GM23338 (cell line): ENCODE data around the gene MLF2. TPM values are rescaled to one million over a fixed set of nuclear protein-coding genes. Genes with fewer than 3 reads are reported as not detected.

Source experiments
- ATAC-seq: fragments of 200-7000 bp; cut with Tn5 transposase; 3 replicates; pipeline ENCODE4 v1.9.1; 2020
- DNase-seq: peaks from one replicate; pipeline ENCODE4 v3.0.0-alpha.2; 2015; ENCODE audit warnings: low spot score
- H2AFZ ChIP-seq: fragments of 200-600 bp; sonication (generic); 2 replicates; pipeline ENCODE4 v1.8.0; 2016; ENCODE audit warnings: antibody characterized with exemption, mild to moderate bottlenecking, moderate library complexity
- H3F3A ChIP-seq: fragments of 200-600 bp; sonication (generic); replicated peaks from 2 replicates; pipeline ENCODE4 v1.8.0; 2017; ENCODE audit warnings: antibody characterized with exemption, mixed run types, low read depth
- H3K27ac ChIP-seq: fragments of 200-600 bp; sonication (generic); 2 replicates; pipeline ENCODE4 v1.6.1; 2016; ENCODE audit warnings: low read depth
- H3K27me3 ChIP-seq: fragments of 200-600 bp; sonication (generic); 2 replicates; pipeline ENCODE4 v1.8.0; 2016; ENCODE audit warnings: mild to moderate bottlenecking, mixed run types, moderate library complexity; ENCODE audit not compliant: insufficient read depth
- H3K36me3 ChIP-seq: fragments of 200-600 bp; sonication (generic); 2 replicates; pipeline ENCODE4 v1.8.0; 2016; ENCODE audit warnings: mild to moderate bottlenecking; ENCODE audit not compliant: insufficient read depth
- H3K4me1 ChIP-seq: fragments of 200-600 bp; sonication (generic); 2 replicates; pipeline ENCODE4 v1.8.0; 2016; ENCODE audit warnings: mild to moderate bottlenecking, moderate library complexity; ENCODE audit not compliant: insufficient read depth
- H3K4me2 ChIP-seq: fragments of 200-600 bp; sonication (generic); 2 replicates; pipeline ENCODE4 v1.7.1; 2017; ENCODE audit warnings: mixed run types
- H3K4me3 ChIP-seq: fragments of 200-600 bp; sonication (generic); 2 replicates; pipeline ENCODE4 v1.6.1; 2016; ENCODE audit warnings: mixed run types
- H3K79me2 ChIP-seq: fragments of 200-600 bp; sonication (generic); replicated peaks from 2 replicates; pipeline ENCODE4 v1.8.0; 2017; ENCODE audit warnings: mild to moderate bottlenecking; ENCODE audit not compliant: insufficient read depth
- H3K9me2 ChIP-seq: fragments of 200-600 bp; sonication (generic); 2 replicates; pipeline ENCODE4 v1.8.0; 2017; ENCODE audit not compliant: insufficient read depth
- H4K20me1 ChIP-seq: fragments of 200-600 bp; sonication (generic); replicated peaks from 2 replicates; pipeline ENCODE4 v1.8.0; 2017; ENCODE audit warnings: mild to moderate bottlenecking; ENCODE audit not compliant: insufficient read depth
- H3K27ac Mint-ChIP-seq: 2 replicates; pipeline ENCODE4 v1.8.0; 2020; ENCODE audit warnings: inconsistent platforms, mild to moderate bottlenecking, moderate library complexity, mixed read lengths
- H3K27me3 Mint-ChIP-seq: 3 replicates; pipeline ENCODE4 v1.8.0; 2022; ENCODE audit warnings: low read depth, mild to moderate bottlenecking, moderate library complexity, mixed read lengths, inconsistent platforms; ENCODE audit not compliant: insufficient read depth, poor library complexity
- H3K36me3 Mint-ChIP-seq: 3 replicates; pipeline ENCODE4 v1.8.0; 2021; ENCODE audit warnings: low read depth, mild to moderate bottlenecking, inconsistent platforms, moderate library complexity, mixed read lengths
- H3K4me1 Mint-ChIP-seq: 3 replicates; pipeline ENCODE4 v1.8.0; 2020; ENCODE audit warnings: mild to moderate bottlenecking, inconsistent platforms, mixed read lengths
- H3K4me3 Mint-ChIP-seq: 3 replicates; pipeline ENCODE4 v1.8.0; 2021; ENCODE audit warnings: moderate library complexity, mild to moderate bottlenecking, inconsistent platforms, mixed read lengths
- H3K9me3 Mint-ChIP-seq: 3 replicates; pipeline ENCODE4 v1.8.0; 2020; ENCODE audit warnings: moderate library complexity, mild to moderate bottlenecking, inconsistent platforms, mixed read lengths
- CTCF ChIP-seq, 2 experiments: fragments of 200-600 bp in 1 of 2; sonication (generic) in 1 of 2; conservative IDR thresholded peaks; 2 replicates each; pipeline versions ENCODE4 v1.5.1 to v1.6.1; 2016 to 2017; ENCODE audit warnings: antibody characterized with exemption in 2 of 2, low read depth in 2 of 2, mild to moderate bottlenecking in 2 of 2, moderate library complexity in 1 of 2
- EZH2 ChIP-seq: fragments of 200-600 bp; sonication (generic); IDR thresholded peaks from one replicate; pipeline ENCODE4 v1.8.0; 2017; ENCODE audit warnings: antibody characterized with exemption, mild to moderate bottlenecking, low read depth; ENCODE audit not compliant: unreplicated experiment
- JUNB ChIP-seq: IDR thresholded peaks from one replicate; pipeline ENCODE4 v1.6.1; 2016; ENCODE audit warnings: antibody characterized with exemption; ENCODE audit not compliant: unreplicated experiment
- NANOG ChIP-seq: IDR thresholded peaks from 2 replicates; pipeline ENCODE4 v1.6.1; 2016; ENCODE audit warnings: antibody characterized with exemption, borderline replicate concordance
- REST ChIP-seq: IDR thresholded peaks from one replicate; pipeline ENCODE4 v1.6.1; 2018; ENCODE audit warnings: antibody characterized with exemption; ENCODE audit not compliant: unreplicated experiment
- STAT1 ChIP-seq: IDR thresholded peaks from one replicate; pipeline ENCODE4 v1.6.1; 2016; ENCODE audit warnings: antibody characterized with exemption; ENCODE audit not compliant: unreplicated experiment
- ZNF331 ChIP-seq: fragments of 250-450 bp; sonication (Bioruptor Pico); IDR thresholded peaks from 2 replicates; pipeline ENCODE4 v1.5.0; 2020; ENCODE audit warnings: low read depth, mild to moderate bottlenecking, moderate library complexity
- ZNF462 ChIP-seq: fragments of 250-450 bp; sonication (Bioruptor Pico); IDR thresholded peaks from 2 replicates; pipeline ENCODE4 v1.5.0; 2020; ENCODE audit warnings: mild to moderate bottlenecking, moderate library complexity
- polyA plus RNA-seq: library from polyadenylated mRNA; unstranded; fragments of >200 nt; fragmentation: Nextera tagmentation; extraction: Ambion mirVana; gene quantifications from 2 replicates; pipeline ENCODE4 v1.2.1, GENCODE V29; 2016
- total RNA-seq: library from RNA; depleted of rRNA; stranded (reverse); fragments of >200 nt; shearing (Covaris generic); gene quantifications from 2 replicates; pipeline ENCODE4 v1.2.3, GENCODE V29; 2014

MLF2 gene
- total and polyA plus RNA-seq, 2 experiments from 2014 or later = 280 to 289 TPM

DNA sequence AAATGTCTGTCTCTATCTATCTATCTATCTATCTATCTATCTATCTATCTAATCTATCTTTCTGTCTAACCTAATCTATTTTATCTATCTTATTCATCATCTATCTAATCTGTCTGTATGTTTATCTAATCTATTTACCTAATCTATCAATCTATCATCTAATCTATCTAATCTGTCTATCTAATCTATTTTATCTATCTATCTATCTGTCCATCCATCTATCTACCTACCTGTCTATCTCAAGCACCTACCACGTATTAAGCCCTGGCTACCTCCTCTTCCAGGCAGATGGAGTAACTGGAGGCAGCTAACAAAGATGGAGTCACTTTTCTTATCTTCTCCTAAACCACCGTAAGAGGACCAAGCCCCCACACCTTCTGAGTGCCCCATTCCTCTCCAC, 42.1 kb upstream of the MLF2 start:
- Histone ChIP-seq H2AFZ (no peak overlapping the region), H3K4me1 (no peaks in the 10 kb centered on the region; the same call in 1 of the 2 replicates), H3K27me3 (no peaks in the 10 kb centered on the region), H3K79me2 (no peaks in the 10 kb centered on the region), H3F3A (no peaks in the 10 kb centered on the region), H3K27ac (no peak overlapping the region), H3K36me3 (no peaks in the 10 kb centered on the region), H3K4me2 (no peak overlapping the region), H3K4me3 (no peak overlapping the region), H3K9me2 (no peaks in the 10 kb centered on the region), H4K20me1 (no peaks in the 10 kb centered on the region)
- H3K9me3 Mint-ChIP-seq = no peaks in the 10 kb centered on the region
- no peak overlapping the region for H3K27ac Mint-ChIP-seq
- peaks cover 14% of the 10 kb centered on the region for H3K4me1 Mint-ChIP-seq
- no peaks in the 10 kb centered on the region; the same call in 2 of the 3 replicates for H3K36me3 Mint-ChIP-seq
- DNase-seq (no peak), ATAC-seq (no peak)
- H3K4me3 Mint-ChIP-seq = no peak overlapping the region
- TF ChIP-seq JUNB (no peak), STAT1 (no peak), EZH2 (no peak), CTCF (conservative IDR thresholded peaks at IDR 0.05; ENCODE audit: low read depth in 2 of 2) (no peak), ZNF462 (CRISPR knock-in tag) (no peak), NANOG (no peak), ZNF331 (CRISPR knock-in tag) (no peak), REST (no peak)
- peaks cover 17% of the 10 kb centered on the region for H3K27me3 Mint-ChIP-seq
